SK-N-MC (cell line): ENCODE results near the gene SLC35F3.

ENCODE experiments used
- EZH2 ChIP-seq: fragments of 200-600 bp; sonication (generic); IDR thresholded peaks from one replicate; pipeline ENCODE4 v1.6.1; 2017; ENCODE audit warnings: antibody characterized with exemption
- FOXP2 ChIP-seq: optimal IDR thresholded peaks from 2 replicates; pipeline ENCODE3; 2011; ENCODE audit warnings: mild to moderate bottlenecking, moderate library complexity; ENCODE audit not compliant: insufficient read depth; ENCODE audit errors: extremely low read length, control extremely low read depth
- POLR2AphosphoS5 ChIP-seq: IDR thresholded peaks from 2 replicates; pipeline ENCODE4 v1.6.1; 2012; ENCODE audit warnings: mild to moderate bottlenecking, low read depth, low read length, borderline replicate concordance

DNA sequence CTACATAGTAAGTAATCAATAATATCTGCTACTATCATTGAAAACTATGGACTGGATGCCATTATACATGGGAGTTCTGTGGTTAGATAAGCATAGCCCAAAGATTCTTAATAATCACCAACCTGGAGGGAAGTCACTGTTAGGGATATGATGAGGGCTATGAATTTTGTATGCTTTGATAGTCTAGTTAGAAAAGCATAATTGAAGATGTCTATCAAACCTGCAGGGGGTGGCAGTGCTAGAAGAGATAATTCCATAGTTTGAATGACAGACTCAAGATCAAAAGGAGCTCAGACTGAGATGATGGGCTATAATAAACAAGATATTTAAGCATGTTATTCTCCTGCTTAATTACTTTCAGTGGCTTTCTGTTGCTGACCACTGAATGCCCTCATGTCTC lies 453.4 kb downstream of the SLC35F3 start:
- TF ChIP-seq POLR2AphosphoS5 (no peak), EZH2 (no peak), FOXP2 (no peak)
